Stimulated activated CD8-positive, alpha-beta memory T cell treated with anti-CD3 and anti-CD28 coated beads, Interleukin-12 subunit alpha, Interleukin-12 subunit beta, amount 100 ng/mL, for 4 hours (primary cell): ENCODE data around the gene PSMB7.

Source experiments
- DNase-seq: peaks from one replicate; pipeline ENCODE4 v3.0.0-alpha.2; 2020; ENCODE audit warnings: low read depth

Gene PSMB7

GRCh38 chr9:124381170-124381945 lies 33.9 kb downstream of the PSMB7 start:
- no peak for DNase-seq

GRCh38 chr9:124377551-124378406 lies 37.5 kb downstream of the PSMB7 start:
- no peak for DNase-seq

- DNase-seq = no peak
Measured at GRCh38 chr9:124376329-124376728, 38.9 kb downstream of the PSMB7 start.

GRCh38 chr9:124375726-124376125 lies 39.5 kb downstream of the PSMB7 start:
- DNase-seq = no peak

GRCh38 chr9:124373851-124374250 lies 41.4 kb downstream of the PSMB7 start:
- DNase-seq = no peak

GRCh38 chr9:124373386-124373785 lies 41.9 kb downstream of the PSMB7 start:
- no peak for DNase-seq

- DNase-seq = no peak
Measured at GRCh38 chr9:124372038-124372437, 43.2 kb downstream of the PSMB7 start.

GRCh38 chr9:124370896-124371582 lies 44.2 kb downstream of the PSMB7 start:
- no peak for DNase-seq

GRCh38 chr9:124369231-124369797 lies 45.9 kb downstream of the PSMB7 start:
- no peak for DNase-seq

- no peak for DNase-seq
Measured at GRCh38 chr9:124368692-124369091, 46.5 kb downstream of the PSMB7 start.

- no peak for DNase-seq
Measured at GRCh38 chr9:124366476-124367220, 48.6 kb downstream of the PSMB7 start.

- DNase-seq = no peak
Measured at GRCh38 chr9:124365036-124365435, 50.2 kb downstream of the PSMB7 start.

GRCh38 chr9:124364141-124364540 lies 51.1 kb downstream of the PSMB7 start:
- DNase-seq = no peak

GRCh38 chr9:124363326-124364096 lies 51.7 kb downstream of the PSMB7 start:
- DNase-seq = no peak

GRCh38 chr9:124361128-124361527 lies 54.1 kb downstream of the PSMB7 start:
- no peak for DNase-seq

GRCh38 chr9:124359855-124360678 lies 55.2 kb downstream of the PSMB7 start:
- DNase-seq = no peak

- no peak for DNase-seq
Measured at GRCh38 chr9:124359426-124359825, 55.8 kb downstream of the PSMB7 start.

GRCh38 chr9:124358631-124359030 lies 56.6 kb downstream of the PSMB7 start:
- DNase-seq = no peak

- no peak for DNase-seq
Measured at GRCh38 chr9:124357721-124358361, 57.4 kb downstream of the PSMB7 start.
